Testis (tissue), 3 donors: ENCODE measurements around the gene ABI3. TPM values are rescaled to one million over a fixed set of nuclear protein-coding genes. Genes with fewer than 3 reads are reported as not detected.

Experiments
- DNase-seq: peaks from one replicate; pipeline ENCODE4 v3.0.0-alpha.2; 2019
- H3K27ac ChIP-seq, 2 donors: fragments of 200-600 bp; sonication (generic); one replicate each; pipeline ENCODE4 v1.5.1; 2019
- H3K27me3 ChIP-seq: fragments of 200-600 bp; sonication (generic); one replicate; pipeline ENCODE4 v1.5.1; 2019
- H3K36me3 ChIP-seq: fragments of 200-600 bp; sonication (generic); one replicate; pipeline ENCODE4 v1.5.1; 2017; ENCODE audit warnings: low read depth; ENCODE audit errors: missing control alignments
- H3K4me1 ChIP-seq: fragments of 200-600 bp; sonication (generic); one replicate; pipeline ENCODE4 v1.5.1; 2019
- H3K4me3 ChIP-seq, 2 donors: fragments of 200-600 bp; sonication (generic); one replicate each; pipeline ENCODE4 v1.5.1; 2017 to 2019
- H3K9me3 ChIP-seq: fragments of 200-600 bp; sonication (generic); one replicate; pipeline ENCODE4 v1.5.1; 2017
- POLR2A ChIP-seq: fragments of 450-650 bp; IDR thresholded peaks from one replicate; pipeline ENCODE4 v1.6.1; 2017; ENCODE audit warnings: antibody characterized with exemption, mild to moderate bottlenecking, moderate library complexity
- WGBS, 2 donors: methylation state at CpG; one replicate each; pipeline ENCODE4 v1.1.5; 2018; 5-methylcytosine and 5-hydroxymethylcytosine counted together
- intact Hi-C: fragments of 100-400 bp; cut with DNase I; formaldehyde crosslinking; loops from one replicate; pipeline ENCODE4 v1.15.1; 2023; ENCODE audit warnings: low total_unique reads
- polyA plus RNA-seq: library from polyadenylated mRNA; stranded (reverse); fragments of 350-450 nt; fragmentation: Illumina TruSeq; extraction: RNeasy Lipid Tissue Mini Kit (QIAGEN cat#74804); gene quantifications from one replicate; pipeline ENCODE4 v1.2.3, GENCODE V29; 2014; ENCODE audit warnings: low read depth, low replicate concordance; ENCODE audit not compliant: insufficient read depth
- total RNA-seq, 2 donors: library from RNA; depleted of rRNA; stranded (reverse); fragments of >200 nt; gene quantifications; one replicate each; pipeline ENCODE4 v1.2.3, GENCODE V29; 2016
- TF ChIP-seq, protein P1 (sequence below), 3 experiments: fragments of 450-650 bp in 2 of 3; fragments of 200-600 bp in 1 of 3; sonication (generic) in 1 of 3; IDR thresholded peaks; one replicate each; pipeline ENCODE4 v1.5.1; 2016 to 2019; ENCODE audit warnings: antibody characterized with exemption in 3 of 3, mild to moderate bottlenecking in 2 of 3, moderate library complexity in 1 of 3

The ABI3 gene
- total and polyA plus RNA-seq, 3 donors from 2014 or later = 0.87 to 3.9 (median 2.2) TPM

DNA sequence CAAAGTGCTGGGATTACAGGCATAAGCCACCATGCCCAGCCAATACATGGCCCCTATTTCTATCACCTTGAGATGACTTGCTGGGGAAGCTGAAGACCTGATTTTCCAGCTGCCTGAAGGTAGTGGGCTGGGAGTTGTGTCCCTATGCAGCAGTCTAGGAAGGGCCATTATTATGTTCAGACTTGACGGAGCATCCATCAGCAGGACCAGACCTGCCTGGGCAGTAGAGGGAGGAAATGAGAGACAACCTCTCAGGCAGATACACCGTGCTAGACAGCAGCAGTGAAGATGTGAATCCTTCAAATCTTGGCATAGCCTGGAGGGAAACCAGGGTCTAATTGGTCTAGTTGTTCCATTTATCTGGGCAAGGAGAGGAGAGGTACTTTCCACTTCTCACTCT, 55.7 kb downstream of the ABI3 start:
- Histone ChIP-seq H3K4me1 (no peaks in the 10 kb centered on the region), H3K27me3 (no peaks in the 10 kb centered on the region), H3K36me3 (no peaks in the 10 kb centered on the region), H3K27ac (no peak overlapping the region), H3K9me3 (no peaks in the 10 kb centered on the region), H3K4me3 (no peak overlapping the region)
- 91 to 95% methylated on average over 2 of the region's 2 CpGs for WGBS, 2 donors
- TF ChIP-seq, protein P1, sequence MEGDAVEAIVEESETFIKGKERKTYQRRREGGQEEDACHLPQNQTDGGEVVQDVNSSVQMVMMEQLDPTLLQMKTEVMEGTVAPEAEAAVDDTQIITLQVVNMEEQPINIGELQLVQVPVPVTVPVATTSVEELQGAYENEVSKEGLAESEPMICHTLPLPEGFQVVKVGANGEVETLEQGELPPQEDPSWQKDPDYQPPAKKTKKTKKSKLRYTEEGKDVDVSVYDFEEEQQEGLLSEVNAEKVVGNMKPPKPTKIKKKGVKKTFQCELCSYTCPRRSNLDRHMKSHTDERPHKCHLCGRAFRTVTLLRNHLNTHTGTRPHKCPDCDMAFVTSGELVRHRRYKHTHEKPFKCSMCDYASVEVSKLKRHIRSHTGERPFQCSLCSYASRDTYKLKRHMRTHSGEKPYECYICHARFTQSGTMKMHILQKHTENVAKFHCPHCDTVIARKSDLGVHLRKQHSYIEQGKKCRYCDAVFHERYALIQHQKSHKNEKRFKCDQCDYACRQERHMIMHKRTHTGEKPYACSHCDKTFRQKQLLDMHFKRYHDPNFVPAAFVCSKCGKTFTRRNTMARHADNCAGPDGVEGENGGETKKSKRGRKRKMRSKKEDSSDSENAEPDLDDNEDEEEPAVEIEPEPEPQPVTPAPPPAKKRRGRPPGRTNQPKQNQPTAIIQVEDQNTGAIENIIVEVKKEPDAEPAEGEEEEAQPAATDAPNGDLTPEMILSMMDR (IDR thresholded peaks at IDR 0.05) = no peak
- TF ChIP-seq POLR2A = no peak
- intact Hi-C loops = no loop called here
- DNase-seq = no peak

DNA sequence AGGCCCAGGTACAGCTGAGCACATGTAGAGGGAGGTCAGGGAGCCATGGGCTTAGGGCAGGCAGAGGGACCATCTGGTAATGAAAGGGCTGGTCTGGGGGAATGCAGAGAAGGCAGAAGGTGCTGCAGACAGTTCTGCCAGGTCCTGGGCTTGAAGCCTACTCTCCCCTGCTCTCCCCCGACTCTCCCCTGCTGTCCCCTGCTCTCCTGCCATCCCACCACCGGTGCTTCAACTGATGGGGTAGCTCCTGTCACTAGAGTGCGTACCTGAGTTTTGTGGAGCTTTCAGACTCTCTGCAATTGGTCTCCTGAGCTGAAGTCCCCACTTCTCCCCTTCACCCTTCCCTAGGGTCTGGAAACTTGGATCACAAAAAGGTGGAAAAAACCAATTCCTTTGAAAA, 57.4 kb downstream of the ABI3 start:
- TF ChIP-seq, protein P1 (IDR thresholded peaks at IDR 0.05) = no peak
- TF ChIP-seq POLR2A = no peak
- intact Hi-C loops = no loop called here

DNA sequence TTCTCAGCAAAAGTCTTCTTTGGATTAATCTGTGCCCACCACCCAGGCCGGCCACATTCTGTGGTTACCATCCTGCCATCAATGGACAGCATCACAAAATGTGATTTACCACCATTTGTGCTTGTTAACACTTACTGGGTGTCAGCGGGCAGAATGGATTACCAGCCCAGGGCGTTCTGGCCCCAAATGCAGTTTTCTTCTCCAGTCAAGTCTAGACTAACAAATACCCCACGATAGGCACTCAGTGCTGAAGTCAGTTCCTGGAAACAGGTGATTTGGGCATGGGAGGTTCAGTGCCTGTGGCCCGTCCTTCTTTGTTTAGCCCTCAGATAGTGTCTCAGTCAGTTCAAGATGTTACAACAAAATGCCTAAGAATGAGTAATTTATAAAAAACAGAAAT, 58.8 kb downstream of the ABI3 start:
- Histone ChIP-seq H3K27me3 (no peaks in the 10 kb centered on the region), H3K4me3 (no peak overlapping the region), H3K9me3 (no peaks in the 10 kb centered on the region), H3K4me1 (no peaks in the 10 kb centered on the region), H3K36me3 (no peaks in the 10 kb centered on the region), H3K27ac (no peak overlapping the region)
- no peak for DNase-seq
- TF ChIP-seq, protein P1 (IDR thresholded peaks at IDR 0.05) = no peak
- TF ChIP-seq POLR2A = no peak
- intact Hi-C loops = no loop called here
- 78 to 80% methylated on average over 5 of the region's 5 CpGs for WGBS, 2 donors

More for the DNA sequence above, 57.4 kb downstream of the ABI3 start:
- Histone ChIP-seq H3K36me3 (no peaks in the 10 kb centered on the region), H3K27ac (no peak overlapping the region), H3K4me3 (no peak overlapping the region), H3K9me3 (no peaks in the 10 kb centered on the region), H3K27me3 (no peaks in the 10 kb centered on the region), H3K4me1 (no peaks in the 10 kb centered on the region)
- WGBS, 2 donors = 90 to 93% methylated on average over 2 to 3 of the region's 3 CpGs
- DNase-seq = no peak

Other genes starting within 250 kb of the ABI3 start
- 1 to 10 TPM in 1 of 2 donors, not detected in 1; 1.3 TPM for gene GIP, start 242.1 kb upstream of the ABI3 start, total RNA-seq
- not detected for gene GIP, start 242.1 kb upstream of the ABI3 start, polyA plus RNA-seq
- 10 to 100 TPM; 19.3 to 19.9 TPM for gene IGF2BP1, start 213.3 kb upstream of the ABI3 start, total RNA-seq
- 10.4 TPM for gene IGF2BP1, start 213.3 kb upstream of the ABI3 start, polyA plus RNA-seq
- under 1 TPM; 0.24 to 0.37 TPM for gene B4GALNT2, start 77.9 kb upstream of the ABI3 start, total RNA-seq
- gene B4GALNT2, start 77.9 kb upstream of the ABI3 start, polyA plus RNA-seq = 0.69 TPM
- gene GNGT2, start 133 bp upstream of the ABI3 start, total RNA-seq = under 1 TPM in 1 of 2 donors, not detected in 1; 0.68 TPM
- gene GNGT2, start 133 bp upstream of the ABI3 start, polyA plus RNA-seq = 2.2 TPM
- gene PHOSPHO1, start 20.1 kb downstream of the ABI3 start, total RNA-seq = 100 to 1,000 TPM in 1 of 2 donors, 10 to 100 TPM in 1; 35.4 to 138 TPM
- 99.5 TPM for gene PHOSPHO1, start 20.1 kb downstream of the ABI3 start, polyA plus RNA-seq
- 10 to 100 TPM; 51.2 to 62.3 TPM for gene ZNF652, start 151.5 kb downstream of the ABI3 start, total RNA-seq
- gene ZNF652, start 151.5 kb downstream of the ABI3 start, polyA plus RNA-seq = 32.3 TPM
- 100 to 1,000 TPM in 1 of 2 donors, 10 to 100 TPM in 1; 69.1 to 103 TPM for gene PHB1, start 204.2 kb downstream of the ABI3 start, total RNA-seq
- 95.1 TPM for gene PHB1, start 204.2 kb downstream of the ABI3 start, polyA plus RNA-seq